ENCODE measurements around the gene RNF26. TPM values are rescaled to one million over a fixed set of nuclear protein-coding genes. Genes with fewer than 3 reads are reported as not detected.
A peak's percentile ranks its signal among the peaks of the same experiment; 100 is the strongest.

RNF26 gene
- total RNA-seq: 10 to 100 TPM; 11.1 to 17.6 (median 13.4) TPM
- polyA plus RNA-seq: 10 to 100 TPM in 1 of 2 donors, 1 to 10 TPM in 1; 6.4 to 13.2 TPM
- long read RNA-seq, donor 1, transcript RNF26-201 (1 exons, 2,787 nt): major isoform, 31 of 31 reads
- long read RNA-seq, donor 1, partial matches to known transcripts: 0 of 31 reads
- long read RNA-seq, donor 1, other reads (novel, unspliced or antisense): 0 of 31 reads
- long read RNA-seq, donor 2, transcript RNF26-201 (1 exons, 2,787 nt): major isoform, 19 of 19 reads
- long read RNA-seq, donor 2, partial matches to known transcripts: 0 of 19 reads
- long read RNA-seq, donor 2, other reads (novel, unspliced or antisense): 0 of 19 reads
- long read RNA-seq, donor 3, transcript RNF26-201 (1 exons, 2,787 nt): major isoform, 44 of 44 reads
- long read RNA-seq, donor 3, partial matches to known transcripts: 0 of 44 reads
- long read RNA-seq, donor 3, other reads (novel, unspliced or antisense): 0 of 44 reads

DNA sequence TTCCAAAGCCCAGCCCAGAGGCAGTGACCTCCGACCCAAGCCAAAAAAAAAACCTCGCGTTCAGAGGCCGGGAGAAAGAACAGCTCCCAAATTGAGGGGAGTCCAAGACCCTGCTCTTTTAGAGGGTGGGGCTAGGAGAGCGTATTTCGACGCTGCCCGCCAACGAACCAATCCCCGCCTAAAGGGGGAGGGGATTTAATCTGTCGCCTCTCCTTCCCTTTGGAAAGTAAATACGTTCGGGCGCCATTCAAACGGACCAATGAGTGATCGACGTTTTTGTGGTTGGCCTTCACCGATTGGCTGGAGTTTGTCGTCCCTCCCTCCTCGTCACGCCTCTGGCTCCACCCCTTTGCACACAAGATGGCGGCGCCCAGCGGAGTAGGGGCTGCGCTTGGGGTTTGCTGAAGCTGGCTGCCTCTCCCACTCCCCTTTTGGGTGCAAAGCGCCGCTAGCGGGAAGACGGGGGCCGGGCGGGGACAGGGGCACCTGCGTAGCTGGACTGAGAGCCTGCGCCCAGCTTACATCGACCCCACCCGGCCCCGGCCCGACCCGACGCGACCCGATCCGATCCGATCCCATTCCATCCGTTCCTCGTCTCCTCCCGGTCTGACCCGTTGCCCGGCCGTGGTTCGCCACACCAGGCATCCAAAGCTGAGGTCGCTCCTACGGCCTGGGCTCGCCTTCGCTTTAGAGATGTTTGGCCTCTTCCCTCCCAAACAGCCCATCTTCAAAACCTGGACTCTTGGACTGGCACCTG, at the start of gene RNF26:
TSS of gene RNF26 (plus strand) at position 354 of the 757 bp plus-strand sequence. CDS start 596 bp downstream, outside the sequence.
- Histone ChIP-seq H3K27ac (peak within 1 kb of the TSS in 9 of 10 donors; percentile 77 to 92 (median 86)), H3K9me3 (no peaks in the 10 kb centered on the region), H3K36me3 (peaks cover 0 to 23% (median 8%) of the 10 kb centered on the region in 9 donors), H3K4me3 (peak within 1 kb of the TSS; percentile 82 to 99 (median 90)), H3K27me3 (peaks cover 0 to 11% (median 0%) of the 10 kb centered on the region in 7 donors), H3K4me1 (peaks cover 14 to 46% (median 40%) of the 10 kb centered on the region in 9 donors)
- ATAC-seq (peak; percentile 87 to 96 (median 94)), DNase-seq (peak; percentile 90 to 97)
- intact Hi-C loops (cut with DNase I): loop anchor here in 1 of 10 donors (10.0 kb wide), 1 partner anchor 130 kb away; the partner anchor contains the start of gene CBL
- WGBS, 2 donors: 0 to 1% methylated on average over 54 of the region's 54 CpGs
- TF ChIP-seq, protein P1, sequence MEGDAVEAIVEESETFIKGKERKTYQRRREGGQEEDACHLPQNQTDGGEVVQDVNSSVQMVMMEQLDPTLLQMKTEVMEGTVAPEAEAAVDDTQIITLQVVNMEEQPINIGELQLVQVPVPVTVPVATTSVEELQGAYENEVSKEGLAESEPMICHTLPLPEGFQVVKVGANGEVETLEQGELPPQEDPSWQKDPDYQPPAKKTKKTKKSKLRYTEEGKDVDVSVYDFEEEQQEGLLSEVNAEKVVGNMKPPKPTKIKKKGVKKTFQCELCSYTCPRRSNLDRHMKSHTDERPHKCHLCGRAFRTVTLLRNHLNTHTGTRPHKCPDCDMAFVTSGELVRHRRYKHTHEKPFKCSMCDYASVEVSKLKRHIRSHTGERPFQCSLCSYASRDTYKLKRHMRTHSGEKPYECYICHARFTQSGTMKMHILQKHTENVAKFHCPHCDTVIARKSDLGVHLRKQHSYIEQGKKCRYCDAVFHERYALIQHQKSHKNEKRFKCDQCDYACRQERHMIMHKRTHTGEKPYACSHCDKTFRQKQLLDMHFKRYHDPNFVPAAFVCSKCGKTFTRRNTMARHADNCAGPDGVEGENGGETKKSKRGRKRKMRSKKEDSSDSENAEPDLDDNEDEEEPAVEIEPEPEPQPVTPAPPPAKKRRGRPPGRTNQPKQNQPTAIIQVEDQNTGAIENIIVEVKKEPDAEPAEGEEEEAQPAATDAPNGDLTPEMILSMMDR (IDR thresholded peaks at IDR 0.05): no peak

- TF ChIP-seq, protein P1 (IDR thresholded peaks at IDR 0.05): no peak
- Histone ChIP-seq H3K27me3 (no peaks in the 10 kb centered on the region), H3K4me3 (no peak overlapping the region), H3K36me3 (peaks cover 0 to 75% (median 39%) of the 10 kb centered on the region in 9 donors), H3K27ac (no peak overlapping the region), H3K4me1 (peaks cover 0 to 9% (median 0%) of the 10 kb centered on the region in 9 donors), H3K9me3 (peaks cover 0 to 1% (median 0%) of the 10 kb centered on the region in 11 donors)
- intact Hi-C loops (cut with DNase I): loop anchor here in 5 of 10 donors (2.0 to 10.0 kb wide), 4 partner anchors 78 to 141 kb away; partner anchors contain the start of genes CBL (in 4 of the 5) and ABCG4 (in 1 of the 5)
- WGBS, 2 donors: 95 to 97% methylated on average over 9 of the region's 9 CpGs
- ATAC-seq: no peak
- DNase-seq: no peak
Measured at GRCh38 chr11:119285431-119285830, 48.9 kb upstream of the RNF26 start.

- ATAC-seq (no peak), DNase-seq (no peak)
- Histone ChIP-seq H3K9me3 (peaks cover 0 to 12% (median 5%) of the 10 kb centered on the region in 11 donors), H3K27ac (no peak overlapping the region), H3K27me3 (no peaks in the 10 kb centered on the region), H3K36me3 (peaks cover 0 to 80% (median 48%) of the 10 kb centered on the region in 9 donors), H3K4me3 (no peak overlapping the region), H3K4me1 (peaks cover 0 to 9% (median 0%) of the 10 kb centered on the region in 9 donors)
- 69 to 88% methylated on average over 3 of the region's 3 CpGs for WGBS, 2 donors
- intact Hi-C loops (cut with DNase I): loop anchor here in 4 of 10 donors (5.0 to 10.0 kb wide), 3 partner anchors 81 to 143 kb away; partner anchors contain the start of genes CBL (in 3 of the 4) and ABCG4 (in 1 of the 4)
- TF ChIP-seq, protein P1 (IDR thresholded peaks at IDR 0.05): no peak
Measured at GRCh38 chr11:119288219-119288618, 46.1 kb upstream of the RNF26 start.

Data from heart right ventricle (tissue), 16 donors.